Measurements from ENCODE around the gene LRRC8D.

LRRC8D gene

DNA sequence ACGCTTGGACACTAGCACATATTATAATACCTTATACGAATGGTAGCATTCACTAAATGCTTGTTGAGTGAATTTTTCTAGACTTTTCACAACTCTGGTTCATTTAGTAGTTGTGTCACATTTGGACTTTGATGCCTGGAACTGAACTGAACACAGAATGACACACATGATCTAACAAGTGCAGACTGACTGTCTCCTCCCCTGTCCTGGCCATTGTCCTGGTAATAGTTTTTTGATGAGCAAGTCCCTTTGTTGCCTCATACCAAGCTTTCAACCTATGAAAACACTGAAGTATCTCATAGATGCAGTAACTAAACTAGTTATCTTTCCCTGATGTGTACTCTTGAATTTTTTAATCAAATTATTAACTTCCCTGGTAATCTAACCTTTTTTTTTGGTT lies 66.4 kb downstream of the LRRC8D start:
- Histone ChIP-seq H4K20me1 (ENCODE audit: low read depth, low read length) (no peaks in the 10 kb centered on the region), H3K9me3 (ENCODE audit: insufficient read depth, low read length) (no peaks in the 10 kb centered on the region), H3F3A (ENCODE audit: insufficient read depth) (no peaks in the 10 kb centered on the region), H3K27ac (ENCODE audit: low read depth, low read length) (no peak overlapping the region), H3K79me2 (ENCODE audit: insufficient read depth, low read length) (peaks cover 12% of the 10 kb centered on the region; the same call in 1 of the 2 replicates), H3K36me3 (ENCODE audit: low read length) (no peaks in the 10 kb centered on the region), H3K4me2 (ENCODE audit: low read depth, low read length, poor library complexity, severe bottlenecking) (no peak overlapping the region), H3K4me3 (ENCODE audit: insufficient read depth, low read length, poor library complexity, severe bottlenecking) (no peak overlapping the region), H3K9ac (ENCODE audit: low read length) (no peak overlapping the region), H3K9me2 (replicated peaks; ENCODE audit: insufficient read depth, low read length) (no peaks in the 10 kb centered on the region), H3K27me3 (ENCODE audit: low read length) (no peaks in the 10 kb centered on the region), H2AFZ (ENCODE audit: low read depth, low read length, severe bottlenecking) (no peak overlapping the region)
- TF ChIP-seq, protein P1, sequence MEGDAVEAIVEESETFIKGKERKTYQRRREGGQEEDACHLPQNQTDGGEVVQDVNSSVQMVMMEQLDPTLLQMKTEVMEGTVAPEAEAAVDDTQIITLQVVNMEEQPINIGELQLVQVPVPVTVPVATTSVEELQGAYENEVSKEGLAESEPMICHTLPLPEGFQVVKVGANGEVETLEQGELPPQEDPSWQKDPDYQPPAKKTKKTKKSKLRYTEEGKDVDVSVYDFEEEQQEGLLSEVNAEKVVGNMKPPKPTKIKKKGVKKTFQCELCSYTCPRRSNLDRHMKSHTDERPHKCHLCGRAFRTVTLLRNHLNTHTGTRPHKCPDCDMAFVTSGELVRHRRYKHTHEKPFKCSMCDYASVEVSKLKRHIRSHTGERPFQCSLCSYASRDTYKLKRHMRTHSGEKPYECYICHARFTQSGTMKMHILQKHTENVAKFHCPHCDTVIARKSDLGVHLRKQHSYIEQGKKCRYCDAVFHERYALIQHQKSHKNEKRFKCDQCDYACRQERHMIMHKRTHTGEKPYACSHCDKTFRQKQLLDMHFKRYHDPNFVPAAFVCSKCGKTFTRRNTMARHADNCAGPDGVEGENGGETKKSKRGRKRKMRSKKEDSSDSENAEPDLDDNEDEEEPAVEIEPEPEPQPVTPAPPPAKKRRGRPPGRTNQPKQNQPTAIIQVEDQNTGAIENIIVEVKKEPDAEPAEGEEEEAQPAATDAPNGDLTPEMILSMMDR (IDR thresholded peaks at IDR 0.05; ENCODE audit: insufficient read depth, low read length, poor library complexity, severe bottlenecking): no peak
- TF ChIP-seq EZH2phosphoT487 (conservative IDR thresholded peaks at IDR 0.05; ENCODE audit: low read length): no peak

DNA sequence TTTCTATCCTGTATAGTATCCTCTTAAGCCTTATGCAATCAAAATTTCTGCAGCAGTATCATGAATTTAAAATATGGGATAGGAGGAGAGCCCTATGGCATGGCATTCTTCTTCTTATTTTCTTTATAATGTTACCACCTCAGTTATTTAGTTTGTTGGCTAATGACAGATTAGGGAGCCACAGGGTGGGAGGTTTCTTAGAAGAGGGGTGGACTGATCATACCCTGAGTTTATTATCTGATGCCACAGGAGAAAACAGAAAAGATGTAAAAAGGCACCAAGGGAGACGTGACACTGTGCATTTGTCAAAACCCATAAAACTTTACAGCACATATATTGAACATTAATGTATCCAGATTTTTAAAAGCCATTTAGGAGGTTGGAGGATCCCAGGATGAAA lies 66.9 kb downstream of the LRRC8D start:
- no peak overlapping the region for H3K4me2 ChIP-seq (ENCODE audit: low read depth, low read length, poor library complexity, severe bottlenecking)
- H3K27me3 ChIP-seq (ENCODE audit: low read length): no peaks in the 10 kb centered on the region
- H3K9me3 ChIP-seq (ENCODE audit: insufficient read depth, low read length): no peaks in the 10 kb centered on the region
- H2AFZ ChIP-seq (ENCODE audit: low read depth, low read length, severe bottlenecking): no peak overlapping the region
- no peaks in the 10 kb centered on the region for H3F3A ChIP-seq (ENCODE audit: insufficient read depth)
- no peak overlapping the region for H3K9ac ChIP-seq (ENCODE audit: low read length)
- TF ChIP-seq EZH2phosphoT487 (conservative IDR thresholded peaks at IDR 0.05; ENCODE audit: low read length): no peak
- TF ChIP-seq, protein P1 (IDR thresholded peaks at IDR 0.05; ENCODE audit: insufficient read depth, low read length, poor library complexity, severe bottlenecking): no peak
- no peaks in the 10 kb centered on the region for H3K9me2 ChIP-seq (replicated peaks; ENCODE audit: insufficient read depth, low read length)
- peaks cover 8% of the 10 kb centered on the region; the same call in 1 of the 2 replicates for H3K79me2 ChIP-seq (ENCODE audit: insufficient read depth, low read length)
- no peaks in the 10 kb centered on the region for H3K36me3 ChIP-seq (ENCODE audit: low read length)
- no peak overlapping the region for H3K4me3 ChIP-seq (ENCODE audit: insufficient read depth, low read length, poor library complexity, severe bottlenecking)
- H4K20me1 ChIP-seq (ENCODE audit: low read depth, low read length): no peaks in the 10 kb centered on the region
- no peak overlapping the region for H3K27ac ChIP-seq (ENCODE audit: low read depth, low read length)

DNA sequence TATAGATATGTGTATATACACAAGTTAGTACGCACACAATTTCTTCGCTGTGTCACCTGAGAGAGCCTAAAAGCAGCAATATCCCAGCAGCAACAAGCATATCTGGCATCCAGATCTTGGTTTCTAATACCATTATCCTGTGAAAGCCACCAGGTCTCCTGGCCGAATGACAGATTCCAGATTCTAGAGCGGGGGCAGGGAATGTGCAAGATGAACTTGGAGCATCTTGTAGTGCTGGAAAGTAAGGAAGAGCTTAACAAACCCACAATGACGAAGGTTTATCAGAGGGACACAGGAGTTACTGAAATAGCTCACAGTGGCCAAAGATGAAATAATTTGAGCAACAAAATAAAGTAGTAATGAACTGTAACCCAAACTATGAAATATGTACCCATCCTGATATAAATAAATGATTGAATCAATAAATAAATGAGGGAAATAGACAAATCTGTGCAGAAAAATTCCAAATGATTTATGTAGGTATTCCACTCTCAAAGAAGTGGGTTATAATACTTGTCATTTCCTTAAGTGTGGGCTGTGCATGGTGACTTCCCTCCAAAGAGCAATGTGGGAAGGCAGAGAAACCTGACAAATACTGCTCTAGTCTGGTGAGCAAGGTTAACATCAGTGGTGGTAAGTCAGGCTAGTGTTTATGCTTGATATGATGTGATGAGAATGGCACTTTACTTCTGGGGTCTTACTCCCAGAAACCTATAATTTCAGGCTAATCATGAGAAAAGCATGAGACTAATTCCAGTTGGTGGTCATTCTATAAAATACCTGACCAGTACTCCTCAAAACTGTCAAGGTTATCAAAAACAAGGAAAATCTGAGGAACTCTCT lies 67.9 kb downstream of the LRRC8D start:
- no peak overlapping the region for H3K4me3 ChIP-seq (ENCODE audit: insufficient read depth, low read length, poor library complexity, severe bottlenecking)
- no peaks in the 10 kb centered on the region for H4K20me1 ChIP-seq (ENCODE audit: low read depth, low read length)
- no peaks in the 10 kb centered on the region for H3K36me3 ChIP-seq (ENCODE audit: low read length)
- H3K9me2 ChIP-seq (replicated peaks; ENCODE audit: insufficient read depth, low read length): no peaks in the 10 kb centered on the region
- no peak overlapping the region for H2AFZ ChIP-seq (ENCODE audit: low read depth, low read length, severe bottlenecking)
- no peak overlapping the region for H3K9ac ChIP-seq (ENCODE audit: low read length)
- H3K9me3 ChIP-seq (ENCODE audit: insufficient read depth, low read length): no peaks in the 10 kb centered on the region
- no peaks in the 10 kb centered on the region for H3F3A ChIP-seq (ENCODE audit: insufficient read depth)
- no peaks in the 10 kb centered on the region for H3K27me3 ChIP-seq (ENCODE audit: low read length)
- 0 out of 2 replicates have a peak, but pooled peaks cover 3% of the 10 kb centered on the region for H3K79me2 ChIP-seq (ENCODE audit: insufficient read depth, low read length)
- TF ChIP-seq, protein P1 (IDR thresholded peaks at IDR 0.05; ENCODE audit: insufficient read depth, low read length, poor library complexity, severe bottlenecking): no peak
- no peak for TF ChIP-seq EZH2phosphoT487 (conservative IDR thresholded peaks at IDR 0.05; ENCODE audit: low read length)
- H3K4me2 ChIP-seq (ENCODE audit: low read depth, low read length, poor library complexity, severe bottlenecking): no peak overlapping the region
- no peak overlapping the region for H3K27ac ChIP-seq (ENCODE audit: low read depth, low read length)

All from SU-DHL-6 (cell line).